HG02870 (cell line): Measurements from ENCODE around the gene CDNF.
"Not testable (repeated sequence)": the region's sequence is repeated elsewhere in the genome, so short reads cannot be mapped to it uniquely, and the experiment has no call there.

ENCODE experiments used
- ATAC-seq: cut with Tn5 transposase; IDR thresholded peaks from one replicate; pipeline ENCODE4 v1.9.1; 2021; ENCODE audit warnings: mild to moderate bottlenecking, moderate library complexity; ENCODE audit not compliant: unreplicated experiment

The CDNF gene

GRCh38 chr10:14839305-14839695, 1.5 kb upstream of the CDNF start:
- no peak for ATAC-seq

DNA sequence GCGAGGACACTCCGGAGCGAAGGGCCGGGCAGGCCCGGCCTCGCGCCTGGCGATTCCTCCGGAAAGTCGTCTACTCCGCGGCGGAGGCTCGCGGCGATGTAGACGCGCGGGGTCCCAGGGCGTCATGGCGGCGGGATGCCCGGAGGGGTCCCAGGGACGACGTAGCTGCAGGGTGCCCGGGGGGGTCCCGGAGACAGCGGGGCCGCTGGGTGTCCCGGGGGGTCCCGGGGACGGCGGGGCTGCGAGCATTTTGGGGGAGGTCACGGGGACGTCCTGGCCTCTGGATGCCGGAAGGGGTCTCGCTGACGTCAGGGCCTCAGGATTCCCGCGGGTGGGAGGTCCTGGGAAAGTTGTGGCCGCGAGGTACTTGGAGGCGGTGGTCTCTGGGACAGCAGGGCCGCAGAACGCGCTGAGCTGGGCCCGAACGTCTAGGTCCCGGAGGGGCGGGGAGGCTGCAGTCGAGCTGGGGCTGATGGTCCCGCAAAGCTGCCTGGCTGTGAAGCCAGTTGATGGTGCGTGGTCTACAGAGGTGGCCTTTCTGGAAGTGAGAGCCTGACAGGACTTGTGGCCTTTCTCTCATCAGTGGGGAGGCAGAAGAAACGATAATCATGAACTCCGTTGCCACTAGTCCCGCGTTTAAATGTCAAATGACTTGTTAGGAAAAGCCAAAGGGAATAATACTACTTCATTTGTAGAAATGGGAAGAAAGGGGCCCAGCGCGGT, 906 bp upstream of the CDNF start:
- ATAC-seq, result peak; percentile 3

GRCh38 chr10:14837003-14837756, 657 bp downstream of the CDNF start:
- no peak for ATAC-seq

GRCh38 chr10:14836208-14836607, 1.6 kb downstream of the CDNF start:
- ATAC-seq, result no peak

GRCh38 chr10:14833106-14833505, 4.7 kb downstream of the CDNF start:
- ATAC-seq, result no peak

GRCh38 chr10:14826076-14826829, 11.6 kb downstream of the CDNF start:
- ATAC-seq, result no peak

DNA sequence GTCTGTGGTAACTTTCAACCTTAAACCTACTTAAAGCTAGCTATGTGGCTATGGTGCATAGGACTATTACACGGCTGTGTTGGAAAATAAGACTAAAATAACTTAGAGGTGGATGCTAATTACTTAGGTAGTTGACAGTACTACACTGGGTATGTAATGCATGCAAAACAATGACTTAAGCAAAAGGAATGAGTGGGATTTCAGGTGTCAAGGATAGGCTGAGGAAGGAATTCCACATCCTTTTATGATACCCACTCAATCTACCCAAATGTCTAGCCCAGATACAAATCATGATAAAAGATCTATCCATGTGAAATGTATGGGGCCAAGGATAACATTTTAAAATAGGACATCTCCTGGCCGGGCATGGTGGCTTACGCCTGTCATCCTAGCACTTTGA, 13.9 kb downstream of the CDNF start:
- no peak for ATAC-seq

DNA sequence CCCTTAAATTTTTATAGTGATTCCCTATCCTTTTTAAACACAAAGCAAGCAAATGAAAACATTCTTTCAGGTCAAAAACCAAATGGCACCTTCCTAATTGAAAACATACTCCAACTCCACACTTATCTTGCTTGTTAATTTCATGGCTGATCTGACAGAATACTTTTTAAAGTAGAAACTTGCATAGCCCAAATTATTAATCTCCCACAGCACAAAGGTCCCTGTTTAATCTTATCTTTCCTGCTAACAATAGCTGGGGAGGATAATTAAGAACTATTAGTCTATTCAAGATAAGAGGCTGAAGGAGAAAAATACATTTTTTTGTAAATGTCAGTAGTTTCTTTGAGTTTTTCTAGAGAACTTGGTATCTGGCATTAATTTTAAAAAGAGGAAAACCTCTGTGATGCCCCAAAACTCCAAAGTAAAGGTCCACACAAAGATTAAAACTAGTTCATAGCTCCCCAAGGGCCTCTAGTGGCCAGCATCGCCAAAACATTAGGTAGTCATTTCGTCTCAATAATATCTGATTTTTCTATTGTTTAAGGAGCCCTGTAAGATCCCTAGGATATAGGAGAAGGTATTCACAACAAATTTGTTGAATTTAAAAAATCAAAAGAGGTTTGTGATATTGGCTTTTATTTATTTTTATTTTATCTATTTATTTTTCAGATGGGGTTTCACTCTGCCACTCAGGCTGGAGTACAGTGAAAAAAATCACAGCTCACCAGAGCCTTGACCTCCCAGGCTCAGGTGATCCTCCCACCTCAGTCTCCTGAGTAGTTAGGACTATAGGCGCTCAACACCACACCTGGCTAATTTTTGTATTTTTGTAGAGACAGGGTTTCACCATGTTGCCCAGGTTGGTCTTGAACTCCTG, 14.7 kb downstream of the CDNF start:
- ATAC-seq, result no peak

DNA sequence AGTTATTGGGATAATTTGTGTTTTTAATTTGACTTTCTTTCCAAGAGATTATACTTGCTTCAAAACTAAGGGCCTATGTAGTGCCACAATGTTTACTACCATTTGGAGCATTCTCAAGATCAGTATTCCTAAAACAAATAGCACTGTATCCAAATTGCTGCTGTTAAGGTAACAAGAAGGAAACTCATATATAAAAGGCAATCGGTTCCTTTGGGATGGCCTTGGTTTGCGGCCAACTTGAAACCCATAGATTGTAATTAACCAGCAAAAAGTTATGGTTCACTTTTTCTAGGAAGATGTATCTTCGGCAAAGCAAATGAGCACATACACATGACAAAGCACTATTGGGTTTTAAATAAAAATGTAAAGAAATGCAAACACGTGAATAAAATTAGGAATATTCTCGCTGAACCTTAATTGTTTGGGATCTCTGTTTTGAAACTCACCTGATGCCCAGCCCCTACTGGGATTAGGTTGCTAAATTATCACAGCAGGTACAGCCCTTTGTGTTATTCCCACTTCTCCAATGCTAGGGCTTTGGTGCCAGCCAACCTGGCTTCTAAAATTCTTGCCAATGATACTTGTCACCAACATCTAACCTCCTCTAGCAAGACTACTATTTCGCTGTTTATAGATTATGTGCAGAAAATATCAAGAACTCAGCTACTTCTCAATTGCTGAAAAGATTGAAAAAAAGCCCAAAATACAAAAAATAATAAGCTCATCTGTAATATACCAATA, 16.0 kb downstream of the CDNF start:
- no peak for ATAC-seq

- no peak for ATAC-seq
These were observed 17.1 kb downstream of the CDNF start for GRCh38 chr10:14820775-14821154.

GRCh38 chr10:14820010-14820774, 17.6 kb downstream of the CDNF start:
- ATAC-seq, result no peak

DNA sequence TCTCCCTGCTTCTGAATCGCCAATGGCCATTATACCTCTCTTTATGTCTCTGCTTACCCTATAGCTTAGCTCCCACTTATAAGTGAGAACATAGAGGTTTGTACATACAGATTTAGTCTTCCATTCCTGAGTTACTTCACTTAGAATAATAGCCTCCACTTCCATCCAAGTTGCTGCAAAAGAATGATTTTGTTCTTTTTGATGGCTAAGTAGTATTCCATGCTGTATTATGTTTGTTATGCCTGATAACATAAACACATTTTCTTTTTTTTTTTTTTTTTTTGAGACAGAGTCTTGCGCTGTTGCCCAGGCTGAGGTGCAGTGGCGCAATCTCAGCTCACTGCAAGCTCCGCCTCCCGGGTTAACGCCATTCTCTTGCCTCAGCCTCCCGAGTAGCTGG, 21.1 kb downstream of the CDNF start:
- ATAC-seq, result not testable (repeated sequence)

DNA sequence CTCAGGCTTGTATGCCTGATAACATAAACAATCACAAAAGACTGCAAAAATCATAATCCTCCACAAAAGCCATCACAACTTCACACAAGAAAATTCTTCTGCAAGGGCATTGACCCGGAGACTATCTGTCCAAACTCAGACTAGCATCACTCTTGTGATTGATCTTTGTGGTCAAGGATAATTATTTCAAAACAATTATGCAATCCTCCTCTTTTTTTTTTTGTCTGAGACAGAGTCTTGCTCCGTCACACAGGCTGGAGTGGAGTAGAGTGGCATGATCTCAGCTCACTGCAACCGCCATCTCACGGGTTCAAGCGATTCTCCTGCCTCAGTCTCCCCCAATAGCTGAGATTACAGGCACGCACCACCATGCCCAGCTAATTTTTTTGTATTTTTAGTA, 22.2 kb downstream of the CDNF start:
- no peak for ATAC-seq

DNA sequence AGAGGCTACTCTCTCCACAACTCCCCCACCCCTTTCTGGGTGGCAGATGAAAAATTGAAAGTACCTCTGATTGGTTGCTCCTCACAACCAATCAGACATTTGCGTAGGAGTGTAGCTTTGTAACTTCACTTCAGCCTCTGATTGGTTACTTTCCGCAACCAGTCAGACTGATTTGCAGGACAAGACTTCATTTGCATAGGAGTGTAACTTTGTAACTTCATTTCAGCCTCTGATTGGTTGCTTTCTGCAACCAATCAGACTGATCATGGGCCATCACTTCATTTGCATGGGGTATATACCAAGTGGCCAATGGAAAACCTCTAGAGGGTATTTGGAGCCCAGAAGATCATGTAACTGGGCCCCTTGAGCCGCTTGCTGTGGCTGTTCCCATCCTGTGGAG, 25.6 kb downstream of the CDNF start:
- ATAC-seq, result no peak

GRCh38 chr10:14810969-14811953, 26.6 kb downstream of the CDNF start:
- ATAC-seq, result no peak

DNA sequence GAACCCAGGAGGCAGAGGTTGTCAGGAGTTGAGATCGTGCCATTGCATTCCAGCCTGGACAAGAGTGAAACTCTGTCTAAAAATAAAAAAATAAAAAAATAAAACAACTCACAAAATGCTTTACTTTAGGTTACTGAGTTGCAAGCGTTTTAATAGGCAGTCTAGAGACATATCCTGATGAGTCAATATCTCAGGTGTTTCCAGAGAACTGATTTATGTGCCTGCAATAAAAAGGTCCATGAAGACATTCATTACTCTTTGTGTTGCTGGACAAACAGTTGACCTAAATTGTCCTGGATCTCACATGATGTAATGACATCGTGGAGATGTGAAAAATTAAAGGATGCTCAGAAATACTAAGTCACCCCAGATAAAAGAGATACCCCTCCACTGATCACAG, 31.5 kb downstream of the CDNF start:
- no peak for ATAC-seq

DNA sequence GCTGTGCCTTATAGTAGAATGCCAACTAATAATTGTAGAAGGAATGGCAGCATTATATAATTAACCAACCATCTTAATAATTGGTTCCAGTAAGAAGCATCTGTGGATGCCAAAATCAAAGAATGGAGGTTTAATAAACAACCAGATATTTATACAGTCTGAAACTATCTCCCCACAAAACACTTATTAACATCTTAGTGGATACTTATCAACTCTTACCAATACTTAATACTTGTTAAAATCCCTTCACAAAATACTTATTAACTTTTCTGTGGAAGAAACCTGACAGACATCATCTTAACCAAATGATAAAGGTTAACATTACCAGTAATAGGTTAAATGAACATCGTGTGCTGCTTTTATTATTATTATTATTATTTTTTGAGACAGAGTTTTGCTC, 34.0 kb downstream of the CDNF start:
- no peak for ATAC-seq

DNA sequence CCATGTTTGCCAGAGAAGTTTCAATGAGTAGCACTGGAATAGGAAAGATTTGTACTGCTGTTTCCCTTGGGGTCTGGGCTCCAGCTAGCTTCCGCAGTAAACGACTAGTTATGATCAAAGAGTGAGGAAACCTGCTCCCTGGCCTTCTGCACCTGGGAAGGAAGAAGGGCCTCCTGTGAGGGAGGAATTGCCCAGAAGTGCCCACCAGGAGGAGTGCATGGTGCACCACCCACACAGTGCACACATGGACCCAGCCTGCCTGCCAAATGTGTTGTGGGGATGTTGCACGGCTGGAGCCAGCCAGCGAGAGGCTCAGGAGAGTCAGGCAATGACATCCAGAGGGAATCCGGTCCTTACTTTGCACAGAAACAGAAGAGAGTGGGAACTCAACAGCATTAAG, 36.1 kb downstream of the CDNF start:
- no peak for ATAC-seq
